Hepatocyte (in vitro differentiated cells): Measurements from ENCODE around the gene EML6.

Source experiments
- EZH2 ChIP-seq: fragments of 200-600 bp; sonication (generic); IDR thresholded peaks from 2 replicates; pipeline ENCODE4 v1.6.1; 2016; ENCODE audit warnings: antibody characterized with exemption, mild to moderate bottlenecking, borderline replicate concordance
- TF ChIP-seq, protein P1 (sequence below): fragments of 200-600 bp; sonication (generic); IDR thresholded peaks from 2 replicates; pipeline ENCODE4 v1.5.1; 2016; ENCODE audit warnings: antibody characterized with exemption, mild to moderate bottlenecking; ENCODE audit not compliant: poor library complexity

- TF ChIP-seq, protein P1, sequence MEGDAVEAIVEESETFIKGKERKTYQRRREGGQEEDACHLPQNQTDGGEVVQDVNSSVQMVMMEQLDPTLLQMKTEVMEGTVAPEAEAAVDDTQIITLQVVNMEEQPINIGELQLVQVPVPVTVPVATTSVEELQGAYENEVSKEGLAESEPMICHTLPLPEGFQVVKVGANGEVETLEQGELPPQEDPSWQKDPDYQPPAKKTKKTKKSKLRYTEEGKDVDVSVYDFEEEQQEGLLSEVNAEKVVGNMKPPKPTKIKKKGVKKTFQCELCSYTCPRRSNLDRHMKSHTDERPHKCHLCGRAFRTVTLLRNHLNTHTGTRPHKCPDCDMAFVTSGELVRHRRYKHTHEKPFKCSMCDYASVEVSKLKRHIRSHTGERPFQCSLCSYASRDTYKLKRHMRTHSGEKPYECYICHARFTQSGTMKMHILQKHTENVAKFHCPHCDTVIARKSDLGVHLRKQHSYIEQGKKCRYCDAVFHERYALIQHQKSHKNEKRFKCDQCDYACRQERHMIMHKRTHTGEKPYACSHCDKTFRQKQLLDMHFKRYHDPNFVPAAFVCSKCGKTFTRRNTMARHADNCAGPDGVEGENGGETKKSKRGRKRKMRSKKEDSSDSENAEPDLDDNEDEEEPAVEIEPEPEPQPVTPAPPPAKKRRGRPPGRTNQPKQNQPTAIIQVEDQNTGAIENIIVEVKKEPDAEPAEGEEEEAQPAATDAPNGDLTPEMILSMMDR = no peak
- no peak for TF ChIP-seq EZH2
These were observed 136.7 kb downstream of the EML6 start for GRCh38 chr2:54859997-54860701.
